Epithelial cell of prostate (primary cell): ENCODE data around the gene DEFB124.
"Not testable (repeated sequence)": the region's sequence is repeated elsewhere in the genome, so short reads cannot be mapped to it uniquely, and the experiment has no call there.

Experiments
- DNase-seq: peaks from one replicate; pipeline ENCODE4 v3.0.0-alpha.2; 2011; ENCODE audit warnings: low read depth, low spot score
- H3K27ac ChIP-seq: fragments of 450-650 bp; 2 replicates; pipeline ENCODE4 v1.5.1; 2017; ENCODE audit warnings: mild to moderate bottlenecking

The DEFB124 gene

GRCh38 chr20:31490752-31491151 is 15.8 kb upstream of the DEFB124 start:
- no peak for DNase-seq
- no peak overlapping the region for H3K27ac ChIP-seq

GRCh38 chr20:31489152-31489551 is 14.2 kb upstream of the DEFB124 start:
- H3K27ac ChIP-seq: no peak overlapping the region
- no peak for DNase-seq

DNA sequence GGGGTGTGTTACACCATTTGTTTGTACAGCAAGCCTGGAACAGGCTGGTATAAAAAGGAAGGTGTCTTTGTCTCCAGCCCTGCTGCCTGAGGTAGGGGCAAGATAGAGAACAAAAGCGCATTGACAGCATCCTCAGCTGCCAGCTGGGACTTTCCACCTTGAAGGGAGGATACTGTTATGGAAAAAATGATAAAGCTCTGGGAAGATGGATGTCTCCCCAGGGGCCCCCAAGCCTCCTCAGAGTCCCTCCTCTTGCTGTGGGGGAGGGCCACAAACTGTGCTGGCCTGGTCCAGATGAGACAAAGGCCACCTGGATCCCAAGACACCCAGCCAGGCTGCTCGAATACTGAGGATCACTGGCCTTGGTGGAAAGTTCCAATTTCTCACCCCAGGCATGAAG is 13.2 kb upstream of the DEFB124 start:
- H3K27ac ChIP-seq: no peak overlapping the region
- DNase-seq: no peak

DNA sequence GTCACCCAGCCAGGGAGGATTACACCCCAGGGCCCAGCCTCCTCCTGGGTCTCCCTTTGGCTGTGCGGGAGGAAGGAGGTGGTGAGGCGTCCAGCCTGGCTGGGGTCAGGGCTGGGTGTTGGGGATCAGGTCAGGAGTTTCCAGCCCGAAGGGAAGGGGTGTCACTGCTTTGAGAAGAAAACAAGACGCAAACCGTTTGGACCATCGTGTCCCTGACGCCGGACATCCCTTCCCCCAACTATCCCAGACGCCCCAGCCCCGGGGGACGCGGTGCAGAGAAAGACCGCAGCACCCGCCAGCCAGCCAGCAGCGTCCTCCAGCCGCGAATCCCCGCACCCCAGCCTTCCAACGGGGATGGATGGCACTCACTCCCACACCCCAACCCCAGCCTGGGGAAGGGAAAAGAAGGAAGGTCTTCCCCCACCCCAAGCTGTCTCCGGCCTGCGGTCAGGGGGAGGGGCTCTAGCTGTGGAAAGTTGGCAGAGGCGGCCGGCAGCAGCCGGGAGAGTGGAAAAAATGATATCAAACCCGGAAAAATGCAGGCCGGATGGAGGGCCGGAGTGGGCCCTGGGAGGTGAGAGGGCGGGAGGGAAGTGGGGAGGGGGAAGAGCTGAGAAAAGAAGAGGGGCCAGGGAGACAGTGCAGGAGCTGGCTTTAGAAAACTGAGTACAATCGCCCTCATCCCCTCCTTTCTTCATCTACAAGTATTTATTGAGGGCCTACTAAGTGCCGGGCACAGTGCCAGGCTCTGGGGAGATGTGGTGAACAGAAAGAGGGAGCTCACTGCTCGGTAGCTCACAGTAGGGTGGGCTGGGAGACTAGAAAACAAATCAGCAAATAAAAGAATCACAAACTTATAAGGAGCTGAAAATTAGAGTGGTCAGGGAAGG is 10.8 kb upstream of the DEFB124 start:
- DNase-seq: no peak
- no peak overlapping the region for H3K27ac ChIP-seq

DNA sequence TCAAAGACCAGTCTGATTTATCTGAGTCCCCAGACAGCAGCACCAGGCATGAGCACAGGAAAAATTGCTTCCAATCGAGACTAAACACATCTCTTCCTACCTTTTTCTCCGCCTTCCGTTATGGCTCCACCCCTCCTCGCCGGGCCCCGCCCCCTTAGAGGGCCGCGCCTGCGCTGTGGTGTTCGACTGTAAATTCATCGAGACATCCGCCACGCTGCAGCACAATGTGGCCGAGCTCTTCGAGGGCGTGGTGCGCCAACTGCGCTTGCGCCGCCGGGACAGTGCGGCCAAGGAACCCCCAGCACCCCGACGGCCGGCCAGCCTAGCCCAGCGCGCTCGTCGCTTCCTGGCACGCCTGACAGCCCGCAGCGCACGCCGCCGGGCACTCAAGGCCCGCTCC is 9.1 kb upstream of the DEFB124 start:
- no peak overlapping the region for H3K27ac ChIP-seq
- DNase-seq: no peak

DNA sequence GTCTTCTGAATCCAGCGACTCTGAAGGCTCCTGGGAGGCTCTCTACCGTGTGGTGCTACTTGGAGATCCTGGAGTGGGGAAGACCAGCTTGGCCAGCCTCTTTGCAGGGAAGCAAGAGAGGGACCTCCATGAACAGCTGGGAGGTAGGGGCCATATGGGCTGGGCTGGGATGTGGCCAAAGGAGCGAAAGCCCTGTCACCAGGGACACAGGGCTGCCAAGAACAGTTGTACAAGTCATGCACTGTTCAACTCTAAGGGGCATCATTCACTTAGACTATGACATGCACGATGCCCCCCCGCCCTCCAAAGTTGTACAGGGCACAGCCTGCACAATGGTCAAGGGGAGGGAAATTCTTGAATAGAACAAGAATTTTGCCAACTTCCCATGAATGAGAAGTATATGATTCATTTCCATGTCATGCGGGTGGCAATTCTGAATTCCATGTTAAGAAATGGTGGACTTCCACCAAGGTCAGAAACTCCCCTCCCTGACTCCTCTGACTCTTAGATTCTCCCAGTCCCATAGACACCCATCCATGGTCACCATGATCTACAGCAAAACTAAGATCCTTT is 1.8 kb upstream of the DEFB124 start:
- no peak for DNase-seq

DNA sequence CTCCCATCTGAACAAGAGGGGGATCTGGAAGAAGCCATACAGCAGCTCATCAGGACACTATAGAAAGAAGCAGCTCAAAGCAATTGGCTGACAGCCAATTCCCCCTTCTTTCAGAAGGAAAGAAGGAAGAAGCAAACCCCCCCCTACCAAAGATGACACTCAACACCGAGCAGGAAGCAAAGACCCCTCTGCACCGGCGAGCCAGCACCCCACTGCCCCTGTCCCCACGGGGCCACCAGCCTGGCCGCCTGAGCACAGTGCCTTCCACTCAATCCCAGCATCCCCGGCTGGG is 1.3 kb upstream of the DEFB124 start:
- no peak for DNase-seq
- H3K27ac ChIP-seq: no peak overlapping the region

More for the DNA sequence above, 1.8 kb upstream of the DEFB124 start:
- H3K27ac ChIP-seq: no peak overlapping the region

DNA sequence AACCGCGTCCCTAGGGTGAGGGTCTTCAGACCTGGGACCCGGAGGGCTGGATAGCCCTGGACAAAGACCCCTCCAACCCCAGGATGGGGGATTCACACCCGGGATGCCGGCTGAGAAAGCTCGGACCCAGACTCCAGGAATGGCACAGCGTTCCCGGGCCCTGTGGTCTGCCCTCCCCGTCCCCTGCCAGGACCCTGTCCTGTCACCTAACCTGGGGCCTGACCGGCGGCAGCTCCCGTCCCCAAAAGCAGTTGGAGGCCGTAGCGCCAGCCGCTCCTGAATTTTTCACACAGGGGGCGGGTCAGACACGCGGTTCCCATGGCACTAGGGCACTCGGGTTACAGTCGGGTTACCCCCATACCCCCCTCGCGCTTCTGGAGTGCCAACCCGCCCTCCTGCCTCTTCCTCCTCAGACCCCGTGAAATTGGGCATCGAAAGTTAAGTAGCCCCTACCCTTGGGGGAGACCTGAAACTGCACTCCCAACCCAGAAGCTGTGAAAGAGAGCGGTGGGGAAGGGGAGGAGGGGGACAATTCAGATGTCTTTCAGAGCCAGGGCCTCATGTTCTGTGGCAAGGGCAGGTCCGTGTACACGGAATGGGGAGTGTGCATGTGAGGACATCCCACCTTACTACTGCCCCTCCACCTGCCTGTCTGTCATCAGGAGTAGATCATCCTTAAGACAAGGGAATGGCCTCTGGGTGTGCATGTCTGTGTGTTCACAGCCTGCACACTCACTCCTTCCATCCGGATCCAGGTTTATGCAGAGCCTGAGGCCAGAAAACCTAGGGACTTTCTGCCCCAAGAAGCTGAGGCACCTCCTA is 756 bp upstream of the DEFB124 start:
- DNase-seq: no peak
- H3K27ac ChIP-seq: no peak overlapping the region

GRCh38 chr20:31474097-31474436 is 860 bp downstream of the DEFB124 start:
- no peak overlapping the region for H3K27ac ChIP-seq
- no peak for DNase-seq

- no peak for DNase-seq
- no peak overlapping the region for H3K27ac ChIP-seq
Measured at GRCh38 chr20:31473331-31474096, 1.4 kb downstream of the DEFB124 start.

GRCh38 chr20:31472395-31473330 is 2.3 kb downstream of the DEFB124 start:
- no peak overlapping the region for H3K27ac ChIP-seq

GRCh38 chr20:31470946-31471345 is 4.0 kb downstream of the DEFB124 start:
- not testable (repeated sequence) for DNase-seq, H3K27ac ChIP-seq

More at GRCh38 chr20:31472395-31473330, 2.3 kb downstream of the DEFB124 start:
- no peak for DNase-seq

DNA sequence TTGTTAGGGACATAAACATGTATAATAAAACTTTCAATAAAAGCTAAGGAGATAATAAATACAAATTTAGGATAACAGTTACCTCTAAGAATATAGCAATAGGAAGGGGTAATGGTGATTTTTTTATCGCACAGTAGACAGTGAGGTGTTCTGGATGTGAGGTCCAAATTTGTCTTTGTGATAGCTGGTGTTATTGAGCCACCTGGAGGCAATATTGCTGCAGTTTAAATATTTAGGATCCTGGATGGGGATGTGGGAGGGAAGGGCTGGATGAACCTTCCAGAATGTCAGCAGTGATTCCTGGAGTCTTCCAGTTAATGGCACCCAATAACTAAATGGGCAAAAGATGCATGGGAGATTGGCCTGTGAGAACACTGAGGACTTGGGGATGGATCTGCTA is 20.6 kb downstream of the DEFB124 start:
- H3K27ac ChIP-seq: no peak overlapping the region
- DNase-seq: no peak

GRCh38 chr20:31452575-31452974 is 22.4 kb downstream of the DEFB124 start:
- H3K27ac ChIP-seq: no peak overlapping the region
- DNase-seq: no peak

DNA sequence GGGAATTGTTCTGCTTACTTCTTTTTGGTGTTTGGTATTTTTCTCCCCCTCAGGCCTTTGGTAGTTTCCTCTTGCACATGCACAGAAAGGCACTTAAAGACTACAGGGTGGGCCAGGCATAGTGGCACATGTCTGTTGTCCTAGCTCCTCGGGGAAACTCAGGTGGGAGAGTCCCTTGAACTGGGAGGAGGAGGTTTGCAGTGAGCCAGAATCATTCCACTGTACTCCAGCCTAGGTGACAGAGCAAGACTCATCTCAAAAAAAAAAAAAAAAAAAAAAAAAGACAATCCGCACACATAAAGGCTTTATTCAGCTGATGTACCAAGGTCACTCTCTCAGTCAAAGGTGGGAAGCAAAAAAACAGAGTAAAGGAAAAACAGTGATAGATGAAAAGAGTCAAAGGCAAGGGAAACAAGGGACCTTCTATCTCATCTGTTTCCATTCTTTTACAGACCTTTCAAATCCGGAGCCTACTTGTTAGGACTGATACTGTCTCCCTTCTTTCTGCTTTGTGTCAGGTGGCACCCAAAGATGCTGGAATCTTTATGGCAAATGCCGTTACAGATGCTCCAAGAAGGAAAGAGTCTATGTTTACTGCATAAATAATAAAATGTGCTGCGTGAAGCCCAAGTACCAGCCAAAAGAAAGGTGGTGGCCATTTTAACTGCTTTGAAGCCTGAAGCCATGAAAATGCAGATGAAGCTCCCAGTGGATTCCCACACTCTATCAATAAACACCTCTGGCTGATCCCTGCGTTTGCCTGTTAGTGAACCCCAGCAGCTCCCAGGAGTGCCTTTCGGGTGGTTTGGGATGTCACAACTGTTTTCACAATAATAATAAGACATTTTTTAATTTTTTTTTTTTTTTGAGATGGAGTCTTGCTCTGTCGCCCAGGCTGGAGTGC is 25.2 kb downstream of the DEFB124 start:
- no peak overlapping the region for H3K27ac ChIP-seq
- no peak for DNase-seq

DNA sequence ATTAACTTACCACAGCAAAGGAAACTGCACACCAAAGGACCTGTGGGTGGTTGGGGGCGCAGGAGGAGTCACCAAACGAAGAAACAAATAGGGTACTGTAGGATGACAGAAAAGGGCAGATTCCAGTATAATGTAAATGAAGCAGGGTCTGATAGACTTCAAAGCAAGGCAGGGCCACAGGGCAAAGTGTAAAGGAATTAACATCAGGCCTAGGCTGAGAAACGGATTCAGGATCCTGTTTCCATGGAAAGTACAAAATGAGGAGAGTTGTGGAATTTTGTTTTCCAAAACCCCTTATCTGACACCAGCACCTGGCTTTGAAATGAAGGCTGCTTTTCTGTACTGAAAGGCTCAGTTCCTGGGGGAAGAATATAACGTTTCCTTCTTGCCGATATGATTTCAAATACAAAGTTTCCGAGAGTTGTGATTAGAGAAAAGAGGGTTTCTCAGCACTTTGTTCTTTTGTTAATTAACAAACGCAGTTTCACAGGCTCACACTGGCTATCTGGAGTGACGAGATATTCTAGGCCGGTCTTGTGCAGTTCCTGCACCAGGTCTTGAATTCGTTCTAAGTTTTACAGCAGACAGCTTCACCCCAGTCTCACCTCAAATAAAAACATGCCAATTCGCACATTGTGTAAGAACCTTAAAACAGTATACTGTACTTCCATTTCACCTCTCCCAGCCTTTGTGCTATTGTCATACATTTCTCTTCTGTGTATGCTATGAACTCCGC is 28.7 kb downstream of the DEFB124 start:
- no peak overlapping the region for H3K27ac ChIP-seq
- DNase-seq: no peak

GRCh38 chr20:31440012-31440659 is 34.8 kb downstream of the DEFB124 start, which contains the start of gene DEFB123:
Gene DEFB123 (plus strand): TSS chr20:31440632. CDS start chr20:31440699, 67 bp downstream.
- no peak for DNase-seq
- no peak within 1 kb of the TSS for H3K27ac ChIP-seq
